Stimulated activated CD4-positive, alpha-beta T cell treated with anti-CD3 and anti-CD28 coated beads, Interleukin-4, amount 100 ng/mL, for 1 hour (primary cell): Measurements from ENCODE around the gene PLEKHN1.
"Not testable (repeated sequence)": the region's sequence is repeated elsewhere in the genome, so short reads cannot be mapped to it uniquely, and the experiment has no call there.

Experiments used
- DNase-seq: peaks from one replicate; pipeline ENCODE4 v3.0.0-alpha.2; 2020

Gene PLEKHN1

GRCh38 chr1:1013105-1013921 is 47.0 kb downstream of the PLEKHN1 start, which contains the start of gene ISG15:
Gene ISG15, plus strand, starts transcription at chr1:1013497. Its CDS starts 77 bp downstream, at chr1:1013574.
- peak; percentile 81 for DNase-seq

- peak; percentile 47 for DNase-seq
These were observed 47.8 kb downstream of the PLEKHN1 start for GRCh38 chr1:1013922-1014648.

- DNase-seq: no peak
These were observed 48.8 kb downstream of the PLEKHN1 start for GRCh38 chr1:1014799-1015681.

DNA sequence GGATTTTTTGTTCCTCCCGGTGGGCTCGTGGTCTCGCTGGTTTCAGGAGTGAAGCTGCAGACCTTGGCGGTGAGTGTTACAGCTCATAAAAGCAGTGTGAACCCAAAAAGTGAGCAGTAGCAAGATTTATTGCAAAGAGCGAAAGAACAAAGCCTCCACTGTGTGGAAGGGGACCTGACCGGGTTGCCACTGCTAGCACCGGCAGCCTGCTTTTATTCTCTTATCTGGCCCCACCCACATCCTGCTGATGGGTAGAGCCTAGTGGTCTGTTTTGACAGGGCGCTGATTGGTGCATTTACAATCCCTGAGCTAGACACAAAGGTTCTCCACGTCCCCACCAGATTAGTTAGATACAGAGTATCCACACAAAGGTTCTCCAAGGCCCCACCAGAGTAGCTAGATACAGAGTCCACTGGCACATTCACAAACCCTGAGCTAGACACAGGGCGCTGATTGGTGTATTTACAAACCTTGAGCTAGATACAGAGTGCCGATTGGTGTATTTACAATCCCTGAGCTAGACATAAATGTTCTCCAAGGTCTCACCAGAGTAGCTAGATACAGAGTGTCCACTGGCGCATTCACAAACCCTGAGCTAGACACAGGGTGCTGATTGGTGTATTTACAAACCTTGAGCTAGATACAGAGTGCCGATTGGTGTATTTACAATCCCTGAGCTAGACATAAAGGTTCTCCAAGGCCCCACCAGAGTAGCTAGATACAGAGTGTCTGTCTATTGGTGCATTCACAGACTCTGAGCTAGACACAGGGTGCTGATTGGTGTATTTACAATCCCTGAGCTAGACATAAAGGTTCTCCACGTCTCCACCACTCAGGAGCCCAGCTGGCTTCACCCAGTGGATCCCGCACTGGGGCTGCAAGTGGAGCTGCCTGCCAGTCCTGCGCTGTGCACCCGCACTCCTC is 51.4 kb downstream of the PLEKHN1 start:
- DNase-seq: not testable (repeated sequence)

GRCh38 chr1:1018321-1018685 is 52.0 kb downstream of the PLEKHN1 start:
- not testable (repeated sequence) for DNase-seq

- DNase-seq: peak; percentile 82
These were observed 53.1 kb downstream of the PLEKHN1 start for GRCh38 chr1:1019122-1019999.

DNA sequence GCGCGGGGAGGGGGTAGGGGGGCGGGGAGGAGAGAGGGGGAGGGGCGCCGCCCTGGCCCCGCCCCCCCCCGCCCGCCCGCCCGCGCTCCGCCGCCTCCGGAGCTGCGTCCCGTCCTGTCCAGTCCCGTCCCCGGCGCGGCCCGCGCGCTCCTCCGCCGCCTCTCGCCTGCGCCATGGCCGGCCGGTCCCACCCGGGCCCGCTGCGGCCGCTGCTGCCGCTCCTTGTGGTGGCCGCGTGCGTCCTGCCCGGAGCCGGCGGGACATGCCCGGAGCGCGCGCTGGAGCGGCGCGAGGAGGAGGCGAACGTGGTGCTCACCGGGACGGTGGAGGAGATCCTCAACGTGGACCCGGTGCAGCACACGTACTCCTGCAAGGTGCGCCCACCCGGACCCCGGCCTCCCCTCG is 53.7 kb downstream of the PLEKHN1 start, which contains the start of gene AGRN:
Gene AGRN, plus strand, starts transcription at position 121 of the 405 bp plus-strand sequence. Its CDS starts 53 bp downstream, at position 174.
- no peak for DNase-seq

DNA sequence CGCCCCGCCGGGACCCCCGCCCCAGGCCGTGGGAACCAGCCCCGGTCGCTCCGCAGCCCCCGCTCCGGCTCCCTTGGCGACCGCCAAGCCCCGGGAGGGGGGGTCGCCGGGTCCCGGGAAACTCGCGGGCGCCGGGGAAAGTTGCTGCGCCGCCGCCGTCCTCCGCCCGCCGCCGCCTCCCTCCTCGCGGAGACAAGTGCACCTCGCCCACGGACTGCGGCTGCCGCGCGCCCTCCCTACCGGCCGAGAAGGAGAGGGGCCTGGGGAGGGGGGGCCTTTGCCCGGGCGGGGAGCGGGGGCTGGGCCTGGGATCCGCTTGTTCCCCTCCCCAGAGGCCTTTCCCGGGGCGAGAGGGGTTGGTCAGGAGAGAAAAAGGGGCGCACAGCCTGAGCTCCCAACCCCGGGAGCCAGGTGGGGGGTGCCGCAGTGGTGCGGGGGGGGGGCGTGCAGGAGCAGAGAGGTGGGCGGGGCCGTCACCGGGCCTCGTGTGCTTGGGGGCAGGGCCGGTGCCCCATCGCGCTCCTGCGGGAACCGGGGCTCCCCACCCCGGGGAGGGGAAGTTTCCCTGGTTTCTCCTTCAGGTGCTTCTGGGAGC is 54.2 kb downstream of the PLEKHN1 start:
- peak; percentile 53 for DNase-seq

DNA sequence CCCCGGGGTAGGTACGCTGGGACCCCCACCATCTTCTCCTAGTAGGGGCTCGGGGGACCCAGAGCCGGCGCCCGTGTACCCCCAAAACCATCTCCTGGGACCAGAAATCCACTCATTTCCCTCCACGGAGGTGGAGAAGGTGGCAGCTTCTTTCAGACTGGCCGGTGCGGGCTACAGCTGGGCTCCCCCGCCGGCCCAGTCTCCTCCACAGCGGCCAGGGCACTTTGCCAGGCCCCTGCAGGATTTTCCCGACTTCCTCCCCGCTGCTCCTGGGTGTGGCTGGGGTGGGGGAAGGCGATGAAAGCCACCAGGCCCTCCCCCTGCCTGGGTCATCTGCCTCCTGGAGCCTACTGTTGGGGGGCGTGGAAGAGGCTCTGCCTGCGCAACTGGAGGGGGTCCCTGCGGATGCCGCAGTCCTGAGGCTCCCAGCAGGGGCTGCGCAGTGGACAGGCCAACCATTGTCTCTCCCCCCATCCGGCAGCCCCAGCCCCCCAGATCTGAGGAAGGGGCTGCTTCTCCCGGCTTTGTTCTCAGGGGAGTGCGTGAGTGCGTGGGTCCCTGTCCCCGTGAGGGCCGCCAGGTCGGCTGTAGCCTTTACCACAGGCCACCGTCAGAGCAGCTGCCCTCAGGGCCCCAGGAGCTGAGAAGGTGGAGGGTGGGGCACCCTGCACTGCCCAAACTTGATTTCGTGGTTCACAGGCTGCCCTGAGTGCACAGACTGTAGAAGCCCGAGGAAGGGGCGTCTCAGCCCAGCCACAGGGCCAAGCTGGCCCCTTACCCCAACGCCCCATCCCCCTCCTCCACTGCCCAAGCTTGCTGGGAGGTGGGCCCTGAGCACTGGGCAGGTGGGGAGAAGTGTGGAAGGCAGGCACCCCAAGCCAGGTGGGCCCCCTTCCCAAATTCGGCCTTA is 55.0 kb downstream of the PLEKHN1 start:
- DNase-seq: no peak

- no peak for DNase-seq
These were observed 55.6 kb downstream of the PLEKHN1 start for GRCh38 chr1:1021920-1022259.

GRCh38 chr1:1022302-1023009 is 56.2 kb downstream of the PLEKHN1 start:
- DNase-seq: no peak

- DNase-seq: no peak
These were observed 57.4 kb downstream of the PLEKHN1 start for GRCh38 chr1:1023700-1024099.

DNA sequence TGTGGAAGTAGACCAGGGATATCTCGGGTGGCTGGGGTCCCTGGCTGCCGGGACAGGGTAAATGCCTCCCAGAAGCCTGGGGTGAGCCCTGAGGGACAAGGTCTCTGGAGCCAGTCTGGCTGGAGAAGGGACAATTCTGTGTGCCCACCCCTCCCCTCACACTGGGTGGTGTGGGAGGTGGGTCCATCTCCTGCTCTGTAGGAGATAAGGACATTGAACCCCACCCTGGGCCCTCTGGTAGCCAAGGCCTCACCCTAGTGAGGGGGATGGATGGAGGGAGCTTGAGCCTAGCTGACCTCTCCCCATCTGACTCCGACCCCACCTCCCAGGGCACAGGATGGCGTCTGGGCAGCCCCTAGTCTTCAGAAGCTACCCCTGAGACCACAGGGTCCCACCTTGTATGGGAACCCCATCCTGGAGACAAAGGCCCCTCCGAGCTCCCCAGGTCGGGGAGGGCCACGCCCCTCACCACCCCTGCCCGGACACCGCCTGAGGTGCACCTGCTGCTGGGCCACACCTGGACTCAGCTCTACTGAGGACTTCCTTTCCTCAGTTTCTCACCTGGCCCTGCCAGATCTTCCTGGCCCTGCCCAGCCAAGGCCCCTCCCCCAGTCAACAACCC is 58.0 kb downstream of the PLEKHN1 start:
- DNase-seq: no peak

DNA sequence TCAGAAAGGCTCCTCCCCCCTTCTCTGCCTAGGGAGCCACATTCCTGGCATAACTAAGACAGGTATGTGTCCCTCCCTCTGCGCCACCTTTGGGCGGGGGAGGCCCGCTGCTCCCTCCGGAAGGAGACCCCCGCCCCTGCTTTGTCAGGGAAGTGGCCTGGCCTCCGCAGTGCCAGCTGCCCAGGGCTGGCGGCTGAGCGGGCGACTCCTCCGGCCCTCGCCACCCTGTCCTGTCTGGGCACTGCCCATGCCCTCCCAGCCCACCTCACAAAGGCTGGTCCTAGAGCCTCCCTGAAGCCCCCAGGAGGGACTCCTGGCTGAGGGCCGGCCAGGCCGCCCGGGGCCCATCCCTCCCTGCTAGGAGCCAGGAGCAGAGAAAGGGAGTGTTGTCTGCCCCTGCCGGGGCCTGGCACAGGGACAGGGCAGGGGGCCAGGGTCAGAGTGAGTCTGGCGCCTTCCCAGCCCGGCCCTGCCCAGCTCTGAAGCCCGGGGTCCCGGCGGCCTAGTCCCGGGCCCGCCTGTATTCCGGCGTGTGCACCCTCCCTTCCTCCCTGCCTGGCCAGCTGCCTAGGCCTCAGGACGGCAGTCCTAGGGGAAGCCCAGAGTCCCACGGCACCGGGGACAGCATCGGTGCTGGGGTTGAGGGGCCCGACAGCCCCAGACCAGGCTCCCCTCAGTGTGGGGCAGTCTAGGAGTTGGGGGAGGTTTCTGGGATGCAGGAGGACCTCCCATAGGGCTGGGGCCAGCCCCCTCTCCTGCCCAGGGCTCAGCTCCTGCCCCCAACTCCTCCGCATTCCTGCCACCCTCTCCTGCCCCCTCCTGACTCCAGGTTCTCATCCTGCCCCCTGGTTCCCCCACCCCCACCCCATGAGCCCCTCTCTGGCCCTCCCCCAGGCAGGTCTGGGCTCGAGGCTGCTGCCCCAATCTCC is 58.8 kb downstream of the PLEKHN1 start:
- no peak for DNase-seq
